Measurements from ENCODE around the gene BCL7A. TPM values are rescaled to one million over a fixed set of nuclear protein-coding genes. Genes with fewer than 3 reads are reported as not detected.

BCL7A gene
- total RNA-seq, 1 donor from 2014 or later, result 34.6 TPM

- Mint-ChIP-seq H3K27me3 (ENCODE audit: low read depth) (no peaks in the 10 kb centered on the region), H3K4me1 (no peaks in the 10 kb centered on the region), H3K27ac (no peak overlapping the region), H3K9me3 (no peaks in the 10 kb centered on the region), H3K36me3 (no peaks in the 10 kb centered on the region), H3K4me3 (no peak overlapping the region)
- DNase-seq (ENCODE audit: low spot score in 2 of 2, unreplicated experiment in 2 of 2), result no peak
- TF ChIP-seq, protein P1, sequence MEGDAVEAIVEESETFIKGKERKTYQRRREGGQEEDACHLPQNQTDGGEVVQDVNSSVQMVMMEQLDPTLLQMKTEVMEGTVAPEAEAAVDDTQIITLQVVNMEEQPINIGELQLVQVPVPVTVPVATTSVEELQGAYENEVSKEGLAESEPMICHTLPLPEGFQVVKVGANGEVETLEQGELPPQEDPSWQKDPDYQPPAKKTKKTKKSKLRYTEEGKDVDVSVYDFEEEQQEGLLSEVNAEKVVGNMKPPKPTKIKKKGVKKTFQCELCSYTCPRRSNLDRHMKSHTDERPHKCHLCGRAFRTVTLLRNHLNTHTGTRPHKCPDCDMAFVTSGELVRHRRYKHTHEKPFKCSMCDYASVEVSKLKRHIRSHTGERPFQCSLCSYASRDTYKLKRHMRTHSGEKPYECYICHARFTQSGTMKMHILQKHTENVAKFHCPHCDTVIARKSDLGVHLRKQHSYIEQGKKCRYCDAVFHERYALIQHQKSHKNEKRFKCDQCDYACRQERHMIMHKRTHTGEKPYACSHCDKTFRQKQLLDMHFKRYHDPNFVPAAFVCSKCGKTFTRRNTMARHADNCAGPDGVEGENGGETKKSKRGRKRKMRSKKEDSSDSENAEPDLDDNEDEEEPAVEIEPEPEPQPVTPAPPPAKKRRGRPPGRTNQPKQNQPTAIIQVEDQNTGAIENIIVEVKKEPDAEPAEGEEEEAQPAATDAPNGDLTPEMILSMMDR (IDR thresholded peaks at IDR 0.05; ENCODE audit: unreplicated experiment), result no peak
Measured at GRCh38 chr12:121989276-121990113, 32.2 kb upstream of the BCL7A start.

DNA sequence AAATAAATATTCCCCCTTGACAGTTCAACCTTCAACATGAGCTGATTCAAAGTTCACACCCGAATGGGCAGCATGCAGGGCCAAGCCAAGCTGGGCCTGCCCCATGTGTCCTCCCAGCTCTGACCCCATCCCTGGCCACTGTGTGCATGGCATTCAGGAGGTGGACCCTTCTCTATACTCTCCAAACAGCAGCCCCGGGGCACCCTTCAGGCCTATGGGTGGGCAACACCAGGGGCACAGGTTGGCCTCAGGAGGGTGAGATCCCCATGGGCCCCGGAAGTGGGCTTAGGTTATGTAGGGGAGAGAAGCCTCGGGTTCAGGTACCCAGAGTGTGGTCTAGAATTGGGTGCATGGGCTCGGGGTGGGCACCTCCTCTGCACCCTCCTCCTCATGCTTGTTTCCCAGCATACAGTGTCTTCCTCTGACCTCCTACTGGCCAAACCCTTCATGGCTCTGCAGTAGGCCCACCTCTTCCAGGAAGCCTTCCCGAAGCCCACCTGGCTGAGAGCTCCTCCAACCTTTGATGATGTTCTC lies 31.5 kb upstream of the BCL7A start:
- Mint-ChIP-seq H3K4me1 (no peaks in the 10 kb centered on the region), H3K36me3 (no peaks in the 10 kb centered on the region), H3K9me3 (no peaks in the 10 kb centered on the region), H3K27me3 (ENCODE audit: low read depth) (no peaks in the 10 kb centered on the region), H3K4me3 (no peak overlapping the region), H3K27ac (no peak overlapping the region)
- DNase-seq (ENCODE audit: low spot score in 2 of 2, unreplicated experiment in 2 of 2), result no peak
- TF ChIP-seq, protein P1 (IDR thresholded peaks at IDR 0.05; ENCODE audit: unreplicated experiment), result no peak

DNA sequence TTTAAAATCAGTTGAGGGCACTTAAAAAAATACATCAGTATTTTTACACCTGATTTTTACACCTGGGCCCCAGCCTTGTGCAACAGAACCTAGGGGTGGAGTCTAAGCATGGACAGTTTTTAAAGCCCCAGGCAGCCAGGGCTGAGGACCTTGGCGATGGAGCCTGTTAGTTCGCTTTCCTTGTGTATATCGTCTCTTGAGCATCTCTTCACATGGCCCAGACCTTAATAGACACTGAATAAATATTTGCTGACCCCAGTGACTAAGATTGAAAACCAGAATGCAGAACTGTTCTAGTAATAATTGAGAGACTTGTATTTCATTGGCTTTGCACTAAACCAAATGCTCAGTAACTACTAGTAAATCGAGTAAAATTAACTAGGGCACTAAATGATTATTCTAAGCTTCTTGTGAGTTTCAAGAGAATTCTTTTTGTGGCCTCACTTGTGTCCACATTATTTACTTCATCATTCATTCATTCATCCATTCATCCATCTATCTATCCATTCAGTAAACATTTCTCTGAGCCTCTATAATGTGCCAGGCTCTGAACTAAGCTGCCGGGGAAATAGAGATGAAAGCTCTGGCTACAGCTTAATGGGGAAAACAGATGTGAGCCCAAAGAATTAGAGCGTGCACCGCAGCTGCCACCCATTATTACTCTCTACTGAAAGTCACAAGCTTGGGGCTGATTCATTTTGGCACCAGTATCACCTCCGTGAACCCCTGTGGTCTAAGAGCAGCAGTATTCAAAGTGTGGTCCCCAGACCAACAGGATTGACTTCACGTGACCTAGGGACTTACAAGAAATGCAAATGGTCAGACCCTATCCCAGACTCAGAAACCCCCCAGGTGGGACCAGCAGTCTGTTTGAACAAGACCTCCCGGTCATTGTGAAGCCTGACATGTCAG lies 30.7 kb upstream of the BCL7A start:
- H3K27me3 Mint-ChIP-seq (ENCODE audit: low read depth), result no peaks in the 10 kb centered on the region
- no peak overlapping the region for H3K27ac Mint-ChIP-seq
- TF ChIP-seq, protein P1 (IDR thresholded peaks at IDR 0.05; ENCODE audit: unreplicated experiment), result no peak
- no peaks in the 10 kb centered on the region for H3K36me3 Mint-ChIP-seq
- H3K4me3 Mint-ChIP-seq, result no peak overlapping the region
- DNase-seq (ENCODE audit: low spot score in 2 of 2, unreplicated experiment in 2 of 2), result no peak
- no peaks in the 10 kb centered on the region for H3K9me3 Mint-ChIP-seq
- no peaks in the 10 kb centered on the region for H3K4me1 Mint-ChIP-seq

- no peak for DNase-seq (ENCODE audit: low spot score in 2 of 2, unreplicated experiment in 2 of 2)
- Mint-ChIP-seq H3K9me3 (no peaks in the 10 kb centered on the region), H3K36me3 (no peaks in the 10 kb centered on the region), H3K4me3 (no peak overlapping the region), H3K4me1 (no peaks in the 10 kb centered on the region), H3K27me3 (ENCODE audit: low read depth) (no peaks in the 10 kb centered on the region), H3K27ac (no peak overlapping the region)
- TF ChIP-seq, protein P1 (IDR thresholded peaks at IDR 0.05; ENCODE audit: unreplicated experiment), result no peak
Measured at GRCh38 chr12:121992059-121992879, 29.4 kb upstream of the BCL7A start.

Measured in mesothelial cell of epicardium (in vitro differentiated cells).